Left hindlimb (tissue), 1 donor: ENCODE results near the gene MYADML2.
"Not testable (repeated sequence)": the region's sequence is repeated elsewhere in the genome, so short reads cannot be mapped to it uniquely, and the experiment has no call there.

Experiments
- DNase-seq: peaks from one replicate; pipeline ENCODE4 v3.0.0-alpha.2; 2018

Gene MYADML2

DNA sequence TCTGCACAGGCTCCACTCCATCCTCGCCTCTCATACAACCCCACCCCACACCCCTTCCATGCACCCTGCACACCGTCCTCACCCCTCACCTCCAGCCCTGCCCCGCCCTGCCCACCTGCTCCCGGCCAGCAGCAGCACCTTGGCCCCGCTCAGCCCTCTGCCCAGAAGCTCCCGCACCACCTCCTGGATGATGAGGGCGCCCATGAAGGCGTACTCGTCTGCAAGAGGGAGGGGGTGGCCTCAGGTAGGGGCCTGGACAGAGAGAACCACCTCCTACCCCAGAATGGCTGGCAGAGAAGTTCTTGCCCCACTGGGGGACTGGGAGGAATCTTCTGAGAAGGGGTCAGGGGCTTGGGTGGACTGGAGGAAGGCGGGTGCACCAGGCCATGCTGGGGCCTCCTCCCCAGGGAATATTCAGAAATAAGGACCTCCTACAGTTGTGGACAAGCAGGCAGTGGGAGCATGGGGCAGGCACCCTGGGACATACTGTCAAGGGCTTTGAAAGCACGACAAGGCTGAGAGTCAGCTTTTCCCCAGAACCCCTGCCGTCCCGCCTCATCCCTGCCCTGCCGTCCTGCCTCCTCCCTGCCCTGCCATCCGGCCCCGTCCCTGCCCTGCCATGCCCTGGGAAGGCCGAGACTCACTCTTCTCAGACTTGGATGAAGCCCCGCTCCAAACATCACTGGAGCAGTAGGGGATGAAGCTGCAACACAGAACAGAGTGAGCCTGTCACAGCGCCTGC, 10.8 kb upstream of the MYADML2 start:
- no peak for DNase-seq

DNA sequence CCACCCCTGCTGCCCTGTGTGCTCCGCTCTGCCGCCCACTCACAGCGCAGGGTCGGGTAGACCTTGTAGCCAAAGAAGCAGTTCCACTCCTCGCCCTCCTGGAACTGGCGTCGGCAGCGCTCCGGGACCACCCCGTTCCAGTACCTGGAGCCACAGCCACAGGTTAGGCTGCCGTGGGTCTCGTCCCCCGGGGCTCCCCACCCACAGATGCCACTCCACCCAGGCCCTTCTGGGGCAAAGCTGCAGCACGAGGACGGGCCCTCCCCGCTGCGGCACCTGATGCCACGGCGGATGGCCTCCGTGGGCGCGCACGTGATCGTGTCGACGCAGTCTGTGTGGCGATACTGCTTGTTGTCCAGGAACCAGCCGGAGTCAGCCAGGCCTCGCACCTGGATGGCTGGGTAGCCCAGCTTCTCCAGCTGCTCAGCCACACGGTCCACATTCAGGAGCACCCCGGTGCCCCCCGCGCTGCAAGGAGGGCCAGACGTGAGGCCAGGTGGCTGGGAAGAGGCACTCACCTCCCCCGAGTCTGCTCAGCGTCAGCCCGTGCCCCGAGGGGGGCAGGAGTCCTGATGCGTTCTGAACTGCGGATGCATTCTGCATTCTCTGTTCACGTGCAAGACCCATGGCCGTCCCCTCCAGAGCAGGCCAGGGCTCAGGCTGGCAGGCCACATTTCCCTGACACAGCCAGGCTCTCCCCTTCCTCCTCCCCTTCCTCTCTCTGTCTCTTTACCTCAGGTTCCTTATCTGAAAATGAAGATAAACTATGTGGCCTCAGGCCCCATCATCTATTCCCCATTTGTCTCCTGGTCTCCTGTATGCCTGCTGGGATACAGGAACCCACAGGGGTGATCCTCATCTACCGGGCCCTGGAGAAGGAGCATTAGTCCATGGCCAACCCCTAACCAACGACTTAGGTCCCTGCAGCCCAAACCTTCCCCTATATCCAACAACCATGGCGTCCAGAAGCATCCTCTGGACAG, 9.9 kb upstream of the MYADML2 start:
- DNase-seq: no peak

DNA sequence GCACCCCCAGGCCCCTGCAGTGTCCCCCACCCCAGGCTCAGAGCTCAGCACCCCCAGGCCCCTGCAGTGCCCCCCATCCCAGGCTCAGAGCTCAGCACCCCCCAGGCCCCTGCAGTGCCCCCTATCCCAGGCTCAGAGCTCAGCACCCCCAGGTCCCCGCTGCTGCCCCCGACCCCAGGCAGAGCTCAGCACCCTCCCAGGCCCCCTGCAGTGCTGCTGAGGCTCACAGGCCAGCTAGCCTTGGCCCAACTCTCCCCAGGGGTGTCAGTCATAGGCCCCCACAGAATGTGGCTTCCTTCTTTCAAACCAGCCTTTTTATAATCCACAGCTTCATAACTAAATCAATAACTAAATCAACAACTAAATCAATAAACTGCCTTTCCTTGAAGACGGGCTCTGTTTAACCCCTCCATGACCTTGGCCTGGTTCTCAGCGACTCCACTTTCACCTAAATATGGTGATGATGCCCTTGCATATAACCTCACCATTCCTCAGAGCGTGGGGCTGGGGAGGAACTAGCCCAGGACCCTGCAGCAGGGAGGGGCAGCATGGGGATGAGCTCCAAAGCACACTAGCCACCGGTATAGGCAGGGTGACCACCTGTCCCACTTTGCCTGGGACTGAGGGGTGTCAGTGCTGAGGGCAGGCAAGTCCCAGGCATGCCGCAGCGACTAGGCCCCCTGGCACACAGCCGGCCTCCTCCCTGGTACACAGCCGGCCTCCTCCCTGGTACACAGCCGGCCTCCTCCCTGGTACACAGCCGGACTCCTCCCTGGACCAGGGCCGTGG, 8.9 kb upstream of the MYADML2 start:
- no peak for DNase-seq

DNA sequence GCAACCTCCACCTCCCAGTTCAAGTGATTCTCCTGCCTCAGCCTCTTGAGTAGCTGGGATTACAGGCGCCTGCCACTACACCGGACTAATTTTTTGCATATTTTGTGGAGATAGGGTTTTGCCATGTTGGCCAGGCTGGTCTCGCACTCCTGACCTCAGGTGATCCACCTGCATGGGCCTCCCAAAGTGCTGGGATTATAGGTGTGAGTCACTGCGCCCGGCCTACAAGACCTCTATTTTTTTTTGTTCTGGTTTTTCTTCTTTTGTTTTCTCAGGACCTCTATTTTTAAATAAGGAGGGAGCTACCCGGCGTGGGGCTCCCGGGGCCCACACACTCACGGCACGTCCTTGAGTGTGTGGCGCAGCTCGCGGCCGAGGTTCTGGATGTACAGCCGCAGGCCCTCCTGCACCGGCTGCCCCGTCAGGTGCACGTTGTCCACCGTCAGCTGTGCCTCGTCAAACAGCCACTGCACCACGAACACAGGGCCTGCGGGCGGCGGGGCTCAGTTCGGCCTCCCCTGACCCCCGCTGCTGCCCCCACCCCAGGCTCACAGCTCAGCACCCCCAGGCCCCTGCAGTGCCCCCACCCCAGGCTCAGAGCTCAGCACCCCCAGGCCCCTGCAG, 8.1 kb upstream of the MYADML2 start:
- no peak for DNase-seq

DNA sequence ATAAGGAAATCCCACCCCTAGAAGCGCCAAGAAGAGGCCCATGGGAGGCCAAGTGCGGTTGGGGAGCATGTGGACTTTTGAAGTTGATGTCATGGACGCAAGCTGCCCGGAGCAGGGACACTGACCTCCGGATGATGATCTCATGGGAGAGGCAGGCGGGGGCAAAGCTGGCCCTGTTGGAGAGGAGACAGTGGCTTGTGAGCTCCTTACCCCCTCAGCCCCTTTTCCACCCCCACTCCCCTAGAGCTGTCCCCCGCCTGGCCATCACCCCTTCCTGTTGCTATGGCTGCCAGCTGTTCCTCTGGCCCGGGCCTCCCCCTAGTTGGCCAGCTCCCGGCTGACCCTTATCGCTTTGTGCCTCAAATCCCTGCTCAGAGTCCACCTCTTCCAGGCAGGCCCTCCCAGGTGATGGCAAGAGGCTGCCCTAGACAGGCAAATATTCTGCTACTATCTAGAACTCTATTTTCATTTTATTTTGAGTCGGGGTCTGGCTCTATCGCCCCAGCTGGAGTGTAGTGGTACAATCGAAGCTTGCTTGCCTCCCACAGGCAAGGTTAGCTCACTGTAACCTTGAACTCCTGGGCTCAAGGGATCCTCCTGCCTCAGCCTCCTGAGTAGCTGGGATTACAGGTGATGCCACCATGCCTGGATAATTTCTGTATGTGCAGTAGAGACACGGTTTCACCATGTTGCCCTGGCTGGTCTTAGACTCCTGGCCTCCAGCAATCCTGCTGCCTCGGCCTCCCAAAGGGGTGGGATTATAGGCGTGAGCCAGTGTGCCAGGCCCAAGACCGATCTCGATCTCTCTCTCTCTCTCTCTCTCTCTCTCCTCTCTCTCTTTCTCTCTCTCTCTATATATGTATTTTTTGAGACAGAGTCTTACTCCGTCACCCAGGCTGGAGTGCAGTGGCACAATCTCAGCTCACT, 7.4 kb upstream of the MYADML2 start:
- DNase-seq: no peak

DNA sequence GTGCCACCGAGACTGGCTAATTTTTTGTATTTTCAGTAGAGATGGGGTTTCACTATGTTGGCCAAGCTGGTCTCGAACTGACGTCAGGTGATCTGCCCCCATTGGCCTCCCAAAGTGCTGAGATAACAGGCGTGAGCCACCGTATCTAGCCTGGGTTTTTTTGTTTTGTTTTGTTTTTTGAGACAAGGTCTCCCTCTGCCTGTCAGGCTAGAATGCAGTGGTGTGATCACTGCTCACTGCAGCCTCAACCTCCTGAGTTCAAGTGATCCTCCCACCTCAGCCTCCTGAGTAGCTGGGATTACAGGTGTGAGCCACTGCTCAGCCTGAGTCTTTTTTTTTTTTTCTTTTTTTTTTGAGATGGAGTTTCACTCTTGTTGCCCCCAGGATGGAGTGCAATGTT, 6.4 kb upstream of the MYADML2 start:
- not testable (repeated sequence) for DNase-seq

DNA sequence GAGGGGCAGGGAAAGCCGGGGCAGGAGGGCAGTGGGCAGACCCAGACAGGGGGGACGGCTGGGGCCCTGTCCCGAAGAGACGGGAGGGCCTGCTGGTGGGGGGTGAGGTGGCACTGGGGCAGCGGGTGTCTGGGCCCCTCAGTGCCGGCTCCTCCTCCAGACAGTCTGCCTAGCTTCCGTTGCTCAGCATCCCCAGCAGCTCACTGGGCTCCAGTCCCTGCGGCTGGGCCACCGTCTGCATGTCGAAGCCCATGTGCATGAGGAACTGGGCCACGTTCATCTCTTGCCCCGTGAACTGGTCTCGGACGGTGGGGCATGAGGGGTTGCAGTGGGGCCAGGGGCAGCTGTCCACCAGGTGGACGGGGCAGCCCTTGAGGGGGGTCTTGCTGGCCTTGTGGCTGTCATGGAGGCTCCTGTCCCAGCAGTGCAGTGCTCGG, 5.8 kb upstream of the MYADML2 start:
- peak; percentile 35 for DNase-seq

DNA sequence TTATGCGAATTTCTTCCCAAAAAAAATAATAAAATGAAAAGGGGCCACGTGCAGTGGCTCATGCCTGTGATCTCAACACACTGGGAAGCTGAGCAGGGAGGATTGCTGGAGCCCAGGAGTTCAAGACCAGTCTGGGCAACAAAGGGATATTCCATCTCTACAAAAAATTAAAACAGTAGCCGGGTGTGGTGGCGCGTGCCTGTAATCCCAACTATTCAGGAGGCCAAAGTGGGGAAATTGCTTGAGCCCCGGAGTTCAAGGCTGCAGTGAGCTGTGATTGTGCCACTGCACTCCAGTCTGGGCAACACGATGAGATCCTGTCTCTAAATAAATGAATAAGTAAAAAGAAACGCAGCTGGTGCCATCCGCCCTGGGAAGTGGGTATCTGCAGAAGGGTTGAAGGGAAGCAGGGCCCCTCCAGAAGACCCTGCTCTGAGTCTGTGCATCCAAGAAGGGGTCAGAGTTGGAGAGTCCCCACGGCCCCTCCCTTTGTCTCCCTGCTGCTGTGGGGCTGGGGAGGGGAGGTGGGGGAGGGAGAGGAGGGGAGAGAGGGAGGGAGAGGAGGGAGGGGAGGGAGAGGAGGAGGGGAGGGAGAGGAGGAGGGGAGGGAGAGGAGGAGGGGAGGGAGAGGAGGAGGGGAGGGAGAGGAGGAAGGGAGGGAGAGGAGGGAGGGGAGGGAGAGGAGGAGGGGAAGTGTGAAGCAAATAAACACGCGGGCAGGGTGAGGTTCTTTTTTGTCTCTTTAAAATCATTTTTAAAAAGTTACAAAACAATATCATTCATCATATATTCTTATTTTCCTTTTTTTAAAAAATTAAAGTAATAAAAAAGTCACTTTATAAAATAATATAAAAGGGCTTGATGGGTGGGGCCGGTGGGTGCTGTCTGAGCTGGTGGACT, 5.0 kb upstream of the MYADML2 start:
- DNase-seq: no peak

DNA sequence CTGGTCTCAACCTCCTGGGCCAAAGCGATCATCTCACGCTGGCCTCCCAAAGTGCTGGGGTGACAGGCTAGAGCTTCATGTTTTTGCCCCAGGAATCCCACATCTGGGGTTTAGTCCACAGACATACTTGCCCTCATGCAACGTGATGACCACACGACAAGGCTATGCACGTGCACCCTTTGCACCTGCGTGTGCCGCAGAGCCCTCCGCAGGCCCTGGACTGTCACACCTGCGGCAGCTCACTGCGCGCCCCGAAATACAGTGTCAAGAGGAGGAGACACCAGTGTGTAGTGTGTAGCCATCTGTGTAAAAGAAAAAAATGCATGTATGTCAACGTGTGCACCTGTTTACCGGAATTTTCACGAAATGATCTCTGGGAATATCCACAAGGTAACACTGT, 3.5 kb upstream of the MYADML2 start:
- DNase-seq: no peak

DNA sequence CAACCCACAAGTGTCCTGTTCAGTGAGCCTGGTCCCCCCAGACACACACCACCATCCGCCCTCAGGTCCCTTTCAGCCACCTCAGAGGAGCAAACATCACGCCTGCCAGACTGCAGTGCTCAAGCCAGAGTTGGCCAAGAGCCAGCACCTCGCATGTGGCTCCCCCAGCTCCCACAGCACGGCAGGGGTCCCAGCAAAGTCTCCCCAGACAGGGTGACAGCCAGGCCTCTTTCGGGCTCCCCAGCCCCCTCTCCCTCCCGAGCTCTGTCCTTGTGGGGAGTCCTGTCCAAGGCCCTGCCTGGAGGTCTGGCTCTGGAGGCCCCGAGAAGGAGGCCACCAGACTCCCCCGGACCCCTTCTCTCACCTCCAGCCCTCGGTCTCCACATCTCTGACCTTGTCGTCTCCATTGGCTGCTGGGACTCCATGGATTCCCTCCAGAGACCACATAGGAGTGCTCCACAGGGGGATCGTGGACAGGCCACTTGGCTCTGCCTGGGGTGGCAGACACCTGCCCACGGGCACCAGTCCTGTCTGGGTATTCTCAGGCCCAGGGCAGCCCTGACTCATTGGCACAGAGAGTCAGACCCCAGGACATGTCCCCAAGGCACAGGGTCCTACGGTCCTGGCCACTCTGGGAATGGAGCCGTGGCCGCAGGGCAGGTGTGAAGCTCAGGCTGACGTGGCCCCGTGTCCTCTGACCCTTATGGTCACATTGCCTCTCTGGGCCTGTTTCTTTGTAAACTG, 1.8 kb upstream of the MYADML2 start:
- no peak for DNase-seq

DNA sequence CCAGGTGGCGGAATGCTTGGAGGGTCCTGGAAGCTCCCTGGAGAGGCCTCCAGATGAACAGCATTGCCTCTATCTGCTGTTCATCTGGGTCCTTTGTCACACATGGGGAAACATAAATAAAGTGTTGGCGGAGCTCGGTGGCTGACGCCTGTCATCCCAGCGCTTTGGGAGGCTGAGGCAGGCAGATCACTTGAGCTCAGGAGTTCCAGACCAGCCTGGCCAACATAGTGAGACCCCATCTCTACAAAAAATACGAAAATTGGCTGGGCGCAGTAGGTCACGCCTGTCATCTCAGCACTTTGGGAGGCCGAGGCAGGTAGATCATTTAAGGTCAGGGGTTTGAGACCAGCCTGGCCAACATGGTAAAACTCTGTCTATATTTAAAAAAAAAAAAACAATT, 2.2 kb downstream of the MYADML2 start:
- DNase-seq: no peak

DNA sequence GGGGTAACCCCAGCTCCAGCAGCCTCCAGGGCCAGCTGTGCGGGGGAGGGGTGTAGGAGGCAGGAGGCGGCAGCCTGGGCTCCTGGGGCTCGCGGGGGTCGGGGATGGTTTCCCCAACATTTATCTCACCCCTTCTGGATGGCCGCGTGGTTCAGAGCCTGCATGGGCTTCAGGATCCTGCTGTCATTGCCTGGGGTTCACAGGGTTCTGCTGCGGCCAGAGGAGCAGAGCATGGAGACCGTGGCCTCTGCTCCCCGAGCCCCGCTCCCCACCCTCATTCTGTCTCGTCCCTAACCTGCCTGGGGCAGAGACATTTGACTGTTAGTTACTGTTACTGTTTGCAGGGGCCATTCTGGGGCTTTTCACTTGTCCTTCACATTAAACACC, 4.9 kb downstream of the MYADML2 start:
- no peak for DNase-seq

DNA sequence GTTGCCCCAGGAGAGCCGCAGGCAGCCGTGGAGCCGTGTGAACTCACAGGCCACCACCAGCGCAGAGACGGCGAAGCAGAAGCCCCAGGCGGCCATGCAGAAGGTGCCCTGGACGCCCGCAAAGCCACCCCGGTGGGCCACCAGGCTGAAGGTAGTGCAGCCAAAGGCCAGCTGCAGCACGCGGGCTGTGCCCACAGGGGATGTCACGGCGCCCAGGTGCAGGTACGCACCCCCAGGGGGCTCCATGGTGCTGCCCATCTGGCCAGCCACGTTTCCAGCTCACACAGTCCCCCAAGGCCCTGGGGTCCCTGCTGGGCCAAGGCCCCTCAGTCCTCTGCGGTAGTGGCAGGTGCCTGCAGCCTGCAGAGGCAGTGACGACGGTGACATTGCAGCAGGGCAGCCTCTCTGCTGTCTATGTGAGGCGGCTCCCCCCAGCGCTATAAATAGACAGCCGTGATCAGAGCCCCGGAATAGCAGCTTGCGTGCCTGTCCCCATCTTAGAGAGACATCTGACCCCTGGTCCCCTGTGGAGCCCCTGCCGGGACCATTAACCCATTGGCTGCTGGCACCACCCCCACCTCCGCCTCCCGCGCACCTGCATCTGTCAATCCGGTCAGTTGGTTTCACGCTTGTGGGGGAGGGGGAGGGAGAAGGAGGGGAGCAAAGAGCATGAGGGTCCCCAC, 5.4 kb downstream of the MYADML2 start:
- peak; percentile 58 for DNase-seq

DNA sequence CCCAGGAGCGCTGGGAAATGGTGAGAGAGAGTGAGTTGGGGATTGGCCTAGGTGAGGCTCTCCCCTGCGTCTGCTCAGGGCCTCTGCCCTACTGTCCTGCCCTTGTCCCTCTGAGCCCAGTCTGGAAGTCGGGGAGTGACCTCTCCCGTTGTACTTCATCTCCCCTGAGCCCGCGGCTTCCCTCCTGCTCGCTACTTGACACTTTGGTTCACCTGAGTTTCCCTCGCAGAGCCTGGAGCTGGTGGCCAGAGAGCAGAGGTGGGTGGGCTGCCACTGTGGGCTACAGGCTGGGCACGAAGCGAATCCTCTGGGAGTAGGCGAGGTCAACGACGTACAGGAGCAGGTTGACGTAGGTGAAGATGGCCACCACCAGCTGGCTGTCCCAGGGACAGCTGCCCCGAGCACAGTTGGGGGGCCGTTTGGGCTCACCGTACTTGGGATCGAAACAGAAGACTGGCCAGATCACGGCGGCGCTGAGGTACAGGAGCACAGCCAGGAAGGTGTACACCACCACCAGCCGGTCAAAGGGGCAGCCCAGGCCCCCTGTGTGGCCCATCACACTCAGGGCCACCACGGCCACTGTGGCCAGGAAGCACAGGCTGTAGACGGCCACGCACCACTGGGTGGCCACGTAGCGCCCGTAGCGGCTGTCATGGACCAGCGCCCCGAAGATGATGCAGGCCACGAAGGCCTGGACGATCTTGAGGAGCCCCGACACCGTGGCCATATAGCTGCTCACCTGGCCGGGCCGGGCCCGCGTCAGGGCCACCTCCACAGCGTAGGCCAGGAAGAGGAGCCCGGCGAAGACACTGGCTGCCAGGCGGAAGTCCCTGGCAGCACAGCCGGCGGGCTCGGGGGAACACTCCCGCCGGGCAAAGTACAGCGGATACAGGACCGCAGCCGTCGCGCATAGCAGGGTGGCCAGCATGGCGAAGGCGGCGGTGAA, 6.2 kb downstream of the MYADML2 start:
- DNase-seq: peak; percentile 42

DNA sequence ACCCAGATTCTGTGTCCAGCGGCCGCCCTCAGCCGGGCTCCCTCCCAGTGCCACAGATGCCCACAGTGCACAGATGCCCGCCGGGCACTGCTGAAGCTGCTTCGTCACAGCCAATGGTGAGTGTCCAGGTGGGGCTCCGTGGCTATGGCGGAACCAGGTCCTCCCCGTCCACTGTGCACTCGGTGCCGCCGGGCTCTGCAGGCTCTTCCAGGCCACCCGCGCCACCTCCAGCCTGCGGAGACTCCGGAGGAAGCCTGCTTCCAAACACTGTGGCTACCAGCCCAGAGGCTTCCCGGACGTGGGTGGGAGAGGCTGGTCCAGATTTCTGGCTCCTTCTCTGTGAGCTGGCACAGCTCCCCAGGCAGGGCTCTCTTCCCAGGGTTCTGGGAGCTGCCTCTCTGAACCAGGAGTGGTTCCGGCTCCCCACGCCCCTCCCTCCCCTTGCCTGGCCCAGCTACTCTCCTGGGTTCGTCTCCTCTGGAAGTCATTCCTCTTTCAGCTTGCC, 7.1 kb downstream of the MYADML2 start:
- DNase-seq: no peak

DNA sequence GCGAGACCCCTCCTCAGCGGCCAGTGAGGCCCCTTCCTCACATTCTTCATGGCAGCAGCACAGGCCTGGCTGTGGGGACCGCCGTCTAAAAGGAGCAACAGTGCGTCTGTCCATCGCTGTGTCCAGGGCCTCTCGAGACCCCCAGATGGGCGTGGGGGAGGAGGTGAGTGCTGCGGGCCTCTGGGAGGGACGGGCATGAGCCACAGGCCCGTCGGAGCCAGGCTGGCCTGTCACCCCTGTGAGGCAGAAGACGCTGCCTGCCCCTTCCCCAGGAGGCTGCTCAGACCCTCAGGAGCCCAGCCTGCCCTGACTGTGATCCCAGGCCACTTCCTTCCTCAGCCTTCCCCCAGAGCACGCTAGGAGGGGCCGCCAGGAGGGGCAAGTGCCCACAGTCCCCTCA, 7.8 kb downstream of the MYADML2 start:
- DNase-seq: no peak

DNA sequence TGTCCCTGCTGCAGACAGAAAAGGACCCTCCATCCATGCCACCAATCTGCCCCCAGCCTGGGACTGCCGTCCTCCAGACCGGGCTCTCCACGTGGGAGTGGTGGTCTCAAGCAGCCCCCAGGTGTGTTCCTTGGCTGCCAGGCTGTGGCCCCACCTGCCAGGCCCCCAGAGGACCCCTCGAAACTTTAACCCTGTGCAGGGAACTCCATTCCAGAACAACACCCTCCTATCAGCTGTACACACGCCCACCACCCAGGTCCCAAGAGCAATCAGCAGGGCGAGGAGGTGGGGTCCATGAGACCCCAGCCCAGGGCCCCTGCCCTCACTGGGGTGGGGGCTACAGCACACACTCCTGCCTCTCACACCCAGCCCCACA, 11.3 kb downstream of the MYADML2 start:
- DNase-seq: no peak
